HEK293 (cell line): ENCODE results near the gene SEPTIN2.

Experiments
- CTCF ChIA-PET: fragments of 350-600 bp; formaldehyde crosslinking; extraction: SDS; loops from one replicate; lab custom pipeline; 2021; ENCODE audit warnings: antibody characterized with exemption; lab: Yijun Ruan, JAX
- POLR2A ChIA-PET: fragments of 300-600 bp; formaldehyde crosslinking; extraction: SDS; loops from one replicate; lab custom pipeline; 2020; ENCODE audit warnings: antibody characterized with exemption, inconsistent platforms; lab: Yijun Ruan, JAX
- H3K27ac ChIP-seq: fragments of 200-500 bp; sonication (Bioruptor generic); 2 replicates; pipeline ENCODE4 v1.5.1; 2014; ENCODE audit warnings: low read depth, low read length, control low read depth, inconsistent platforms; ENCODE audit errors: extremely low read depth
- H3K36me3 ChIP-seq, 2 experiments: fragments of 200-500 bp in 1 of 2; sonication (Bioruptor generic) in 1 of 2; 1 replicate in 1 of 2; 2 replicates in 1 of 2; pipeline ENCODE4 v1.5.1; 2014 to 2017; ENCODE audit warnings: inconsistent platforms in 2 of 2, low read length in 2 of 2; ENCODE audit not compliant: control insufficient read depth in 2 of 2, insufficient read depth in 1 of 2
- H3K4me1 ChIP-seq: fragments of 200-500 bp; sonication (Bioruptor generic); 2 replicates; pipeline ENCODE4 v1.5.1; 2014; ENCODE audit warnings: mild to moderate bottlenecking, low read length, inconsistent platforms; ENCODE audit not compliant: control insufficient read depth, insufficient read depth
- H3K4me3 ChIP-seq: 2 replicates; pipeline ENCODE4 v1.5.1; 2011; ENCODE audit warnings: low read depth, mild to moderate bottlenecking, control low read depth, low read length, moderate library complexity
- H3K9me3 ChIP-seq: fragments of 200-500 bp; sonication (Bioruptor generic); 2 replicates; pipeline ENCODE4 v1.5.1; 2014; ENCODE audit warnings: low read depth, low read length, inconsistent platforms; ENCODE audit not compliant: control insufficient read depth, insufficient read depth
- KLF9 ChIP-seq: fragments of 450-650 bp; formaldehyde crosslinking; IDR thresholded peaks from 2 replicates; pipeline ENCODE4 v1.5.1; 2016; ENCODE audit warnings: missing biosample characterization, missing genetic modification characterization, low read depth
- OSR2 ChIP-seq: fragments of 450-650 bp; formaldehyde crosslinking; IDR thresholded peaks from 2 replicates; pipeline ENCODE4 v1.5.1; 2016; ENCODE audit warnings: missing biosample characterization, missing genetic modification characterization
- OVOL3 ChIP-seq: fragments of 450-650 bp; formaldehyde crosslinking; IDR thresholded peaks from 2 replicates; pipeline ENCODE4 v1.5.1; 2016; ENCODE audit warnings: missing biosample characterization, missing genetic modification characterization
- ZBTB48 ChIP-seq: fragments of 450-650 bp; formaldehyde crosslinking; IDR thresholded peaks from 2 replicates; pipeline ENCODE4 v1.5.1; 2016; ENCODE audit warnings: missing biosample characterization, missing genetic modification characterization
- ZNF132 ChIP-seq: fragments of 450-650 bp; formaldehyde crosslinking; IDR thresholded peaks from 2 replicates; pipeline ENCODE4 v1.5.1; 2017; ENCODE audit warnings: missing biosample characterization, missing genetic modification characterization, borderline replicate concordance
- ZNF16 ChIP-seq: fragments of 450-650 bp; formaldehyde crosslinking; IDR thresholded peaks from 2 replicates; pipeline ENCODE4 v1.5.1; 2016; ENCODE audit warnings: low read depth, missing biosample characterization, missing genetic modification characterization
- ZNF221 ChIP-seq: fragments of 450-650 bp; formaldehyde crosslinking; IDR thresholded peaks from 2 replicates; pipeline ENCODE4 v1.5.1; 2017; ENCODE audit warnings: missing biosample characterization, missing genetic modification characterization, borderline replicate concordance
- ZNF366 ChIP-seq: fragments of 450-650 bp; formaldehyde crosslinking; conservative IDR thresholded peaks from 2 replicates; pipeline ENCODE4 v1.5.1; 2016; ENCODE audit warnings: missing biosample characterization, missing genetic modification characterization
- ZNF404 ChIP-seq: fragments of 450-650 bp; formaldehyde crosslinking; IDR thresholded peaks from 2 replicates; pipeline ENCODE4 v1.5.1; 2017; ENCODE audit warnings: missing biosample characterization, missing genetic modification characterization
- ZNF426 ChIP-seq: fragments of 450-650 bp; formaldehyde crosslinking; IDR thresholded peaks from 2 replicates; pipeline ENCODE4 v1.5.1; 2017; ENCODE audit warnings: missing biosample characterization, missing genetic modification characterization, mild to moderate bottlenecking, inconsistent platforms, moderate library complexity
- ZNF548 ChIP-seq: fragments of 450-650 bp; formaldehyde crosslinking; IDR thresholded peaks from 2 replicates; pipeline ENCODE4 v1.5.1; 2016; ENCODE audit warnings: missing biosample characterization, missing genetic modification characterization
- ZNF747 ChIP-seq: fragments of 450-650 bp; formaldehyde crosslinking; IDR thresholded peaks from 2 replicates; pipeline ENCODE4 v1.5.1; 2016; ENCODE audit warnings: missing biosample characterization, missing genetic modification characterization
- ZNF777 ChIP-seq: fragments of 450-650 bp; formaldehyde crosslinking; IDR thresholded peaks from 2 replicates; pipeline ENCODE4 v1.5.1; 2017; ENCODE audit warnings: missing biosample characterization, missing genetic modification characterization, borderline replicate concordance
- TF ChIP-seq, protein P1 (sequence below): fragments of 450-650 bp; formaldehyde crosslinking; IDR thresholded peaks from 2 replicates; pipeline ENCODE4 v1.5.1; 2016; ENCODE audit warnings: missing biosample characterization, missing genetic modification characterization
- TF ChIP-seq, protein P2 (sequence below): fragments of 450-650 bp; formaldehyde crosslinking; IDR thresholded peaks from 2 replicates; pipeline ENCODE4 v1.5.1; 2017; ENCODE audit warnings: missing biosample characterization, missing genetic modification characterization
- TF ChIP-seq, protein P3 (sequence below): fragments of 450-650 bp; formaldehyde crosslinking; IDR thresholded peaks from 2 replicates; pipeline ENCODE4 v1.5.1; 2016; ENCODE audit warnings: missing biosample characterization, missing genetic modification characterization

The SEPTIN2 gene

DNA sequence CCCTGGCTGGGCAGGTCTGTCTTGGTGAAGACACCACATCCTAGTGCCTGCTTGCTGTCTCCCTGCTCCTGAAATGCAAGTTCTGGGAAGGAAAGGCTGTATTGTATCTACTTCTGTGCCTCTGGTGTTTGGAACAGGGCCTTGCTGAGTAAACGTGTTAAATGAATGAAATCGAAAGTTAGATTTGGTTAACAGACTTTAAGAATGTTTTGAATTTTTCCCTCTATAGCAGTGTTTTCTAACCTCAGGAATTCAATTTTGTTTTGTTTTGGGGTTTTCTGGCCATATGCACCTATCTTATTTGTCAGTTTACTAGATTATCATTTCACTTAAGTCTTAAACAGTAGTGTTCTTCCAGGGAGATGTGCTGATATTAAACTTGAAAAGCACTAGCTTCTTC is 61.1 kb downstream of the SEPTIN2 start:
- POLR2A ChIA-PET = no interaction called here
- Histone ChIP-seq H3K4me3 (no peak overlapping the region), H3K27ac (no peak overlapping the region), H3K4me1 (no peaks in the 10 kb centered on the region), H3K36me3 (peaks cover 14 to 56% of the 10 kb centered on the region in 2 experiments; a peak in 2 of 3 replicates), H3K9me3 (no peaks in the 10 kb centered on the region)
- CTCF ChIA-PET = no interaction called here
- TF ChIP-seq ZNF16 (tag by site-specific recombination) (no peak), KLF9 (tag by site-specific recombination) (no peak), OSR2 (tag by site-specific recombination) (no peak), ZNF366 (no peak), OVOL3 (no peak)
- TF ChIP-seq, protein P1, sequence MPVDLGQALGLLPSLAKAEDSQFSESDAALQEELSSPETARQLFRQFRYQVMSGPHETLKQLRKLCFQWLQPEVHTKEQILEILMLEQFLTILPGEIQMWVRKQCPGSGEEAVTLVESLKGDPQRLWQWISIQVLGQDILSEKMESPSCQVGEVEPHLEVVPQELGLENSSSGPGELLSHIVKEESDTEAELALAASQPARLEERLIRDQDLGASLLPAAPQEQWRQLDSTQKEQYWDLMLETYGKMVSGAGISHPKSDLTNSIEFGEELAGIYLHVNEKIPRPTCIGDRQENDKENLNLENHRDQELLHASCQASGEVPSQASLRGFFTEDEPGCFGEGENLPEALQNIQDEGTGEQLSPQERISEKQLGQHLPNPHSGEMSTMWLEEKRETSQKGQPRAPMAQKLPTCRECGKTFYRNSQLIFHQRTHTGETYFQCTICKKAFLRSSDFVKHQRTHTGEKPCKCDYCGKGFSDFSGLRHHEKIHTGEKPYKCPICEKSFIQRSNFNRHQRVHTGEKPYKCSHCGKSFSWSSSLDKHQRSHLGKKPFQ (tag by site-specific recombination) = no peak
- TF ChIP-seq, protein P2, sequence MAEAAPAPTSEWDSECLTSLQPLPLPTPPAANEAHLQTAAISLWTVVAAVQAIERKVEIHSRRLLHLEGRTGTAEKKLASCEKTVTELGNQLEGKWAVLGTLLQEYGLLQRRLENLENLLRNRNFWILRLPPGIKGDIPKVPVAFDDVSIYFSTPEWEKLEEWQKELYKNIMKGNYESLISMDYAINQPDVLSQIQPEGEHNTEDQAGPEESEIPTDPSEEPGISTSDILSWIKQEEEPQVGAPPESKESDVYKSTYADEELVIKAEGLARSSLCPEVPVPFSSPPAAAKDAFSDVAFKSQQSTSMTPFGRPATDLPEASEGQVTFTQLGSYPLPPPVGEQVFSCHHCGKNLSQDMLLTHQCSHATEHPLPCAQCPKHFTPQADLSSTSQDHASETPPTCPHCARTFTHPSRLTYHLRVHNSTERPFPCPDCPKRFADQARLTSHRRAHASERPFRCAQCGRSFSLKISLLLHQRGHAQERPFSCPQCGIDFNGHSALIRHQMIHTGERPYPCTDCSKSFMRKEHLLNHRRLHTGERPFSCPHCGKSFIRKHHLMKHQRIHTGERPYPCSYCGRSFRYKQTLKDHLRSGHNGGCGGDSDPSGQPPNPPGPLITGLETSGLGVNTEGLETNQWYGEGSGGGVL (tag by site-specific recombination) = no peak
- TF ChIP-seq, all 188 proteins: peak for 0

DNA sequence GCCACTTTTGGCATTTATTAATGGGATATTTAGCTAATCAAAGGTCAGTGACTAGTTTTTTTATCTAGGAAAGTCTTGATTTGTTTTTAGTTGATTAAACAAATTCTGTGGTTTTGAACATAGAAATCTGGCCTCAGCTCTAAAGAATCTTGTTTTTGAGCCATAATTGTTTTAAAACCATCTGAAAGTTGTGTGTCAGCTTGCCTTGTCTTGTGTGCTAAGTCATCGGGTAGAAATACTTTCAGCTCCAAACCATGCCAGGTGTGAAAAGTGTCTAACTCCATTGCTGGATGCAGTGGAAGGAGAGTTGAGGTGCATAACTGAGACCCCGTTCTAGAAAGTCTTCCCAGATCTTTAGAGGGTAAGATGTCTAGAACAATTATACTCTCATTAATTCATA is 63.1 kb downstream of the SEPTIN2 start:
- no peaks in the 10 kb centered on the region for H3K9me3 ChIP-seq
- H3K36me3 ChIP-seq = peaks cover 11 to 65% of the 10 kb centered on the region in 2 experiments; a peak in 2 of 3 replicates
- ChIA-PET POLR2A (no interaction called here), CTCF (interaction anchor here (0.7 to 0.8 kb wide), 2 partner anchors 11 to 13 kb away, joined by 3 read pairs; no protein-coding TSS in a partner anchor)
- no peaks in the 10 kb centered on the region for H3K4me1 ChIP-seq
- H3K27ac ChIP-seq = no peak overlapping the region
- H3K4me3 ChIP-seq = no peak overlapping the region
- no peak for TF ChIP-seq ZNF221 (tag by site-specific recombination)
- TF ChIP-seq ZNF548 = no peak
- TF ChIP-seq ZNF132 (tag by site-specific recombination) = no peak
- TF ChIP-seq ZNF777 (tag by site-specific recombination) = no peak
- no peak for TF ChIP-seq ZBTB48 (tag by site-specific recombination)
- no peak for TF ChIP-seq ZNF404 (tag by site-specific recombination)
- no peak for TF ChIP-seq ZNF747
- TF ChIP-seq ZNF426 (tag by site-specific recombination) = no peak

DNA sequence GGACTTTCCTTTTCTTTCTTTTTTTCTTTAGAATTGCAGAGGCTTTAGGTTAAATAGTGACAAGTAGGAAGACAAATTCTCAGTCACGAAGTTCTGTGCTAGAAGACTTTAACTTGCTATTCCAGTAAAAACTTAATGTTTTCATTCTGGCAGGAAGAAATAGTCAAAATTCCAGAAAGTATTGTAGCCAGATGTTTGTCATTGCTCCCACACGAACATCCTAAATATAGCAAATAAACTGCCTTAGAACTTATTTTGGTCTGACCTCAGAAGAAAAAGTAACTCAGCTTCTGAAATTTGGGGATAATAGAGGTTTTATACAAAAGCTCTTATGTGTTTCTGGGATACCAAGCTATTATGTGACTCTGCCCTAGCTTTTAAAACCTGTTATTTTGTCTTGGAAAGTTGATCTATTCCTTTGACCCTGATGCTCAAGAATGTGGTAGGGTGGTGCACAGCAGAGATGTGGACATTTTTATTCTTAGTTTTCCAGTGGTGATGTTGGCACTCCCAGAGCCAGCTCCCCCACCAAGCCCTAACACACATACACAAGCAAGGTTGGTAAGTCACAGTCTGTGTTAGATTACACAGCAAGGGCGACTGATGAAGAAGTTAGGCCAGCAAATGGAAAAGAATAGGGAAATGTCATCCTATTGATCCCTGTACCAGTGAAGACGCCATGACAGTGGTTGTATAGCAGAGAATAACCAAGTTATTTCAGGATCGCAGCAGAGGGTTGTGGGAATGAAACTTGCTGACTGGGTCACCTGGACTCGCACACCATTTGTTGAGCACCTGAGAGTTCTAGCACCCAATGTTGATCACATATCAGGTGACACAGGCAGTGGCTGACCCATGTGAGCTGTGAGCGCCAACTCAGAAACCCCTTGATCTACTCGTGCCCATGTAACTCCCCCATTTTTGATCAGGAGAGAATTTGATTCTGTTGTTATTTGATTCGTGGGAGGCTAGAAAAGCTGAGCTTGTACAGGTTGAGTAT is 64.1 kb downstream of the SEPTIN2 start:
- CTCF ChIA-PET = no interaction called here
- Histone ChIP-seq H3K4me3 (no peak overlapping the region), H3K9me3 (no peaks in the 10 kb centered on the region), H3K36me3 (peaks cover 4 to 56% of the 10 kb centered on the region in 2 experiments; a peak in 2 of 3 replicates), H3K4me1 (no peaks in the 10 kb centered on the region), H3K27ac (no peak overlapping the region)
- POLR2A ChIA-PET = no interaction called here
- TF ChIP-seq, protein P3, sequence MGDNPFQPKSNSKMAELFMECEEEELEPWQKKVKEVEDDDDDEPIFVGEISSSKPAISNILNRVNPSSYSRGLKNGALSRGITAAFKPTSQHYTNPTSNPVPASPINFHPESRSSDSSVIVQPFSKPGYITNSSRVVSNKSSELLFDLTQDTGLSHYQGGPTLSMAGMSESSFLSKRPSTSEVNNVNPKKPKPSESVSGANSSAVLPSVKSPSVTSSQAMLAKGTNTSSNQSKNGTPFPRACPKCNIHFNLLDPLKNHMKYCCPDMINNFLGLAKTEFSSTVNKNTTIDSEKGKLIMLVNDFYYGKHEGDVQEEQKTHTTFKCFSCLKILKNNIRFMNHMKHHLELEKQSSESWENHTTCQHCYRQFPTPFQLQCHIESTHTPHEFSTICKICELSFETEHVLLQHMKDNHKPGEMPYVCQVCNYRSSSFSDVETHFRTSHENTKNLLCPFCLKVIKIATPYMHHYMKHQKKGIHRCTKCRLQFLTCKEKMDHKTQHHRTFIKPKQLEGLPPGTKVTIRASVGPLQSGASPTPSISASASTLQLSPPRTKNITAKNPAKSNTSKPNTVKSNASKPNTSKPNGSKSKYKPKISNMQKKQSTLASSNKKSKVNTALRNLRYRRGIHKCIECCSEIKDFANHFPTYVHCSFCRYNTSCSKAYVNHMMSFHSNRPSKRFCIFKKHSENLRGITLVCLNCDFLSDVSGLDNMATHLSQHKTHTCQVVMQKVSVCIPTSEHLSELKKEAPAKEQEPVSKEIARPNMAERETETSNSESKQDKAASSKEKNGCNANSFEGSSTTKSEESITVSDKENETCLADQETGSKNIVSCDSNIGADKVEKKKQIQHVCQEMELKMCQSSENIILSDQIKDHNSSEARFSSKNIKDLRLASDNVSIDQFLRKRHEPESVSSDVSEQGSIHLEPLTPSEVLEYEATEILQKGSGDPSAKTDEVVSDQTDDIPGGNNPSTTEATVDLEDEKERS (tag by site-specific recombination) = no peak
